HG03025 (cell line): ENCODE data around the gene CAMKMT.
"Not testable (repeated sequence)": the region's sequence is repeated elsewhere in the genome, so short reads cannot be mapped to it uniquely, and the experiment has no call there.

ENCODE experiments used
- ATAC-seq: cut with Tn5 transposase; IDR thresholded peaks from one replicate; pipeline ENCODE4 v1.9.1; 2021; ENCODE audit warnings: mild to moderate bottlenecking, moderate library complexity; ENCODE audit not compliant: unreplicated experiment, low FRiP score

CAMKMT gene

DNA sequence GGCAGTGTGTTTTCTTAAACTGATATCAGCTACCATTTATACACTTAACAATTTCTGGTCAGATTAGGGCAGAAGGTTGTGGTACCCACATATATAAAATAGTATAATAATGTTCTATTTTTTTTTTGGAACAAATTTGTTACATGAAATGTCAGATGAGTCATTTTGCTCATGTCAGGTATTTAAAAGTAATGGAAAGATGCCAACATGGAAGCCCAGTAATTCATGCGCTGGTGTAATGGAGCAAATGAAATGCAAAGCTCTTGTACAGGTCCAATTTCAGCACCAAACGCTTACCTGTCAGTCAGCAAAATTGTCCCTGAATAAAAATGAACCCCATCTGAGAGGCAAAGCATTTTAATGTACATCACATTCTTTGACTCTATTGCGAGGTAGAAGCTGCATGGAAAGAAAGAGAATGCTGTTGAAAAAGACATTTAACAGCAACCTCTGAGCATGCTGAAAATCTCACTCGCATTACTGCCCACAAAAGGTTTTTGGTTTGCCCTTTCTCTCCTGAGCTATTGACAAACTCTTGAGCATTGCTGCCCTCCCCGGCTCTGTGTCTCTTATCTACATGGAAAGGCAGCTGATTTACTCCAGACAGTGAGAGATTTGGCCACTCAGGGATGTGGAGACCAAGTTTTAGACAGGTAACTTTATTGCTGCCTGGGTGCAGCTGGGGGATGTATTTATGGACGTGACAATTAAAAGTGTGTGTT is 217.5 kb downstream of the CAMKMT start:
- no peak for ATAC-seq

DNA sequence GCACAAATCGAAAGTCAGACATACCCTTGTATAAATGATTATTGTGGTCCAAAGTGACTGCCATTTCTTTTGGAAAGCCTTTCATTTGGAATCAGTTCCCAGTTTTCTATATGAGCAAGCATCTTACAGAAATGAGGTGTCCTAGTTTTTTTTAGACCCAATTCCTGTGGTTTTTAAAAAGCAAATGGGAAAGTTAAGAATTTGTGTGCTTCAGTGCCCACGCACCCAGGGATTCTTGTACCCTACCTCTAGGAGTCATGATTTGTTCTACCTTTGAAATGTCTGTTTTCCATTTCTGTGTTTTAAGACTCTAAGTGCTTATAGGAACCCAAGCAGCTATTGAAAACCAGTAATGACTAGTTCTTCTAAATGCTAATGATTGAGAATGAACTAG is 218.1 kb downstream of the CAMKMT start:
- ATAC-seq: no peak

DNA sequence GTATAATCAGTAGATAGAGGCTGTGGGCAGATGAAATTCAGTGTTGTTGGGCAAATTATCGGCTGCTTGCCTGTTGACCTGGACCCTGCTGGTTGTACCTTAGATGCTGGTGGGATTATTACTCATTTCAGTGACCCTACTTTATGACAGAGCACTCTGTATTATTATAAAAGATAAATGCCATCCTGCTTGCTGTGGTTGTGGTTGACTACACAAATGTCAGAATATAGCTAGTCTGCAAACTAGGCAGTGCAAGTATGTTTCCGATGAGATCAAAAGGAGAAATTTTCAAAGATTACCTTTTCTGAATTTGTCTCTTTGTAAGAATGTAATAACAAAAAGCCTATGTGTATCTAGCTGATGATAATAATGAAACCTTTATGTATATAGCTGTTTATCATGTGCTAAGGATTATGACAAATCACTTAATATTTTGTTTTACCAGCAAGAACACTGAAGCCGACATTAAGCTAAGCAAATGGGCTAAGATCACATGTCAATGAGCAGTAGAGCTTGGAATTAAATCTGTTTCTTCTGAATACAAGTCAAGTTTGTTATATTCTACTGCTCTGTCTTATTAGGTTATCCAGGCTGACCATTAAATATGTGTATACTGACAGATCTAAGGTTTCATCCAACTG is 219.2 kb downstream of the CAMKMT start:
- no peak for ATAC-seq

DNA sequence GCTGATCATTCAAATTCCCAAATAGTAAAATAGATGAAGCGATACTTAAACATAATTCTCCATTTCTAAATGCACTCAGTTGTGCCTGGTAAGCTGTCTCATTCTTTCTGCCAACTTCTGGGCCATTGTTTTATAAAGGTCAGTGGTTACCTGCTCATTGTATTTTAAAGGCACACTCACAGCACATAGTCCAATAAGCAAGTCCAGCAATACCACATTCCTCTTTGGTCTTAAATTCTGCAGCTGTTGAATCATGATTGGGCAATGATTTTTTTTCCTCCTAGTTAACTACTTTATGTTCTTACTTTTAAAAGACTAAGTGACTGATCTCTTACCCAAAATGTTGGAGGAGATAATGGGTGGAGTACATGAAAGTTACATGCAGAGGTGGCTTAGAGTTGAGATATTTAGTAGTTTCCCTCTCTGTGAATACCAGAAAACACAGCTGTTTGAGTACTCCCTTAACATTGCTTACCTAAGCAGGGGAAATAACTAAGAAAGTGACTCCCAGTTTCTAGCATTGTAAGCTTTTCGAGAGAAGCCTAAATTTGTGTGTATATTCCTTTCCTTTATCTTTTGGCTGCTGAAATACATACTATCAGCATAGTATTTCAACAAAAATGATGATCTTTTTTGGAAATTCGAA is 220.7 kb downstream of the CAMKMT start:
- no peak for ATAC-seq

DNA sequence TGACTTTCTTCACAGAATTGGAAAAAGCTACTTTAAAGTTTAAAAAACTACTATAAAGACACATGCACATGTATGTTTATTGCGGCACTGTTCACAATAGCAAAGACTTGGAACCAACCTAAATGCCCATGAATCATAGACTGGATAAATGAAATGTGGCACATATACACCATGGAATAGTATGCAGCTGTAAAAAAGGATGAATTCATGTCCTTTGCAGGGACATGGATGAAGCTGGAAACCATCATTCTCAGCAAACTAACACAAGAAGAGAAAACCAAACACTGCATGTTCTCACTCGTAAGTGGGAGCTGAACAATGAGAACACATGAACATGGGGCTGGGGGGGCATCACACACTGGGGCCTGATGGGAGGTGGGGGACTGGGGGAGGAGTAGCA is 233.9 kb downstream of the CAMKMT start:
- ATAC-seq: not testable (repeated sequence)

DNA sequence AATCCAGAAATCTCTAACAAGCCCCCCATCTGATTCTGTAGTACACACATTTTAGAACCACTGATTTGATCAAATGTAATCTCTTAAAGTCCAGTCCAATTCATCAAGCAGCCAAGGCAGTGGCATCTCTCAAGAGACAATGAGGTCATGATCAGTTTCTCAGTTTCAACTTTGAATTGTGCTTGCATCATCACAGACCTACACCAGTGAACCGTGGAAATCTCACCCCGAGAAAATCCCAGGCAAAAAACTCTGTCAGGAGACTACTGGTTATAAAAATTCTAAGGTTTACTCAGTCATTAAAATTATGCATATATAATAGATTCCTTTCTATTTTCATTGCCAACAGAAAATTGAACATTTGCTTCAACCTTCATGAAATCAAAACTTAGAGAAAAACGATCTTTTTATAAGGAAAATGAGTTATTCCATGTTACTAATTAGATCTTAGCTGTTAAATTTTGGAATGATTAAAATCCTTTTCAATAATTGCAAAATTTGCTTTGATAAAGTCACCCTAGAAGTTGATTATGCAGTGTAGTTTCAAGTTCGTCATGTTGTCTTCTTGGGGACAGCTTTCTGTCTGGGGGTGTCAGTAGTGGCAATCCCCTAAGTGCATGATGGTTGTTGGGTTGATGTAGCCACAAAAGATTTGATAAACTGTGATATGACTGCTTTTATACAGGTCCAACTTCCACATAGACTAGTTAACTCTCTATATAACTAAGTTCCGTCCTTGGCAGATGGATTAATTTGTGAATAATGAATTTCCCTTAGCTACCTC is 235.0 kb downstream of the CAMKMT start:
- ATAC-seq: no peak

DNA sequence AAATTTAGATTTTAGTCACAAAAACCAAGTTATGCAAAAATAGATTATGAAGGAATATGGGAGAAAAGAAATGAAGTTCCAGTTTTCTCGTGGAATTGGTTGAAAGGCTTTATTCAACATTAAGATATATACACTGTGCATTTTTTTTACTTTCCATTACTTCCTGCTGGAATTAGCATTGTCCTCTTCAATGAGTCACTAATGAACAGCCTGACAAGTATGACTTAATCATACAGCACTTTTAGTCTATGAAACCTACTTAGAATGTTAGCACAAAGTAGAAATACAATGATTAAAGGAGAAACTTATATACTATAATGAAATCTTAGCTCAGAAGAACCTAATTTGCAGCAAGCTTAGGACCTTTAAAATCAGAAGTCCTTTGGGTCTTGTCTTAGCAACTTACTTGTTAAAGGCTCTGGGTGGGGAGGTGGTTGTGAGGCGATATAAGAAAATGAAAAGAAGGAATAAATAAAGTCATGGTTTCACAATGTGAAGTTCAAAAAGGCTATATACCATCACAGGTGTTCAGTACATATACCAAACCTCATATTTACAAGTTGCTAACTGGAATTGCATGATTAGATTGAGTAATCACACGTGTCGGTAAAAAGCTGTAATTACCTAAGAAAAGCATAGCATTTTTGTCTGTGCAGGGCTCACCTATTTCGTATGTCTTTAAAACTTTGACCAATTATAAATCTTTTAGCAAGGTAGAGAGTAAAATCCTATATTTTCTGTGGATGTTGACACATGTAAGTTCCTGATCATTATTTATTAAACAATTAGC is 236.8 kb downstream of the CAMKMT start:
- ATAC-seq: no peak

DNA sequence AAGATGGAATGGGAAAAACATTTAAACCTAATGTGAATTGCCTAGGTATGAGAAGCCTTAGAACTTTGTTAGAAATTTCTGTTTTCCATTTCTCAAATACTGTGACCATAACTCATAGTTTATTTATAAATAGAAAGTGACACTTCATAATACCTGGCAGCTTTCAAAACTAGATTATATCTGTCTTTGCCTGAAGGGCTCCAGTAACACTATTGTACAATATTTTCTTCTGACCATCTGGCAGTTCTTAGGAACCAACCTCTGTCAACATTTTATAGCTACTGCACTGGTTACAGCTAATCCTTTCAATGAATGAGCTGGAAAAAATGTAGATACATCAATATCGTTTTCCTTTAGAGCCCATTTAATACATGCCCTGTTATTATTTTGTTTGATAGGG is 237.4 kb downstream of the CAMKMT start:
- no peak for ATAC-seq

DNA sequence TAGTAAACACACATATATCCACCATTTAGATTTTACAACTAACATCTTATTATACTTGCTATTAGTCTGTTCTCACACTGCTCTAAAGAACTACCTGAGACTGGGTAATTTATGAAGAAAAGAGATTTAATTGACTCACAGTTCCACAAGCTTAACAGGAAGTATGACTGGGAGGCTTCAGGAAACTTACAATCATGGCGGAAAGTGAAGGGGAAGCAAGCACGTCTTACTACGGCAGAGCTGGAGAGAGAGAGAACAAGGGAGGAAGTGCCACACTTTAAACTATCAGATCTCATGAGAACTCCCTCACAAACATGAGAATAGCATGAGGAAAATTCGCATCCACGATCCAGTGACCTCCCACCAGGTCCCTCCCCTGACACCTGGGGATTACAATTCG is 240.7 kb downstream of the CAMKMT start:
- ATAC-seq: no peak

DNA sequence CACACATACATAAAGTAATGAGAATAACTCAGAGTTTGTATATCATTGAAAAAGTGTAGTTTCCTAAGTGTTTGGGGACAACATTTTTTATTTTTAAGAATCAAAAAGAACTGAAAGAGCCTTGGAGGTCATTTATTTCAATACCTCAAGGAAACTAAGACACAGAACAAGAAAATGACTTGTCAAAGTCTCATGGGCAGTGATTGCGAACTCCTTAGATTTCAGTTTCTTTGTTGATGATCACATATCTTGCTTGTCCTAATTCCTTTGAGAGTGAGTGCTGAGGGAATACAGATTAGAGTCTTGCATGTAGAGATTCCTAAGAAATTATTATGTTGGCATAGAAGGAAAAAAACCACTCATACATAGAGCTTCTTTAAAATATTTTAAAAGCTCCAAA is 243.8 kb downstream of the CAMKMT start:
- ATAC-seq: no peak

DNA sequence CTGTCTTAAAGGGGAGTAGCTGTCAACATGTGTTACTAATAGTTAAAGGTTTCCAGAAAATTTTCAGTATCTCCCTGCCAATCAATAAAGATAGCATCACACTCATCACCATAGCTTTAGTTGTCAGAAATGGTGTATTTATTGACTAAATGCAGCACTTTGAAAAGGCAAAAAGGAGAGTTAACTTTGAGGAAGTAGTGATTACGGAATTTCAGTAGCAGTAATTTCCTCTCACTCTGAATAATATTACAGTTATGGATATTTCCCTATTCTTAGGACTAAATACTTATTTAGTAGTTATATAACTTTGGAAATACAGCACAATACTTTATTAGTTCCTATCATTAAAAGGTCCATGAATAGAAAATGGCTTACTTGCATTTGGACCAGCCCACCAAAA is 250.5 kb downstream of the CAMKMT start:
- ATAC-seq: no peak

DNA sequence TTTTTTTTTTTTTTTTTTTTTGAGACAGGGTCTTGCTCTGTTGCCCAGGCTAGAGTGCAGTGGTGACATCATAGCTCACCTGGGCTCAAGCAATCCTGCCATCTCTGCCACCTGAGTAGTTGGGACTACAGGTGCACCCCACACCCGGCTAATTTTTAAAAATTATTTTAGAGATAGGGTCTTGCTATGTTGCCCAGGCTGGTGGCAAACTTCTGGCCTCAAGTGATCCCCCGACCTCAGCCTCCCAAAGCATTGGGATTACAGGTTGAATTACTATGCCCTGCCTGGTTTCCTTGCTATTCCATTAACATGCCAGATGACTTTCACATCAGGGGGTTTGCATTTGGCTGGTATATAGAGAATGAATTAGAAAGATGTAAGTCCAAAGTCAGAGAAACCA is 253.2 kb downstream of the CAMKMT start:
- ATAC-seq: no peak

DNA sequence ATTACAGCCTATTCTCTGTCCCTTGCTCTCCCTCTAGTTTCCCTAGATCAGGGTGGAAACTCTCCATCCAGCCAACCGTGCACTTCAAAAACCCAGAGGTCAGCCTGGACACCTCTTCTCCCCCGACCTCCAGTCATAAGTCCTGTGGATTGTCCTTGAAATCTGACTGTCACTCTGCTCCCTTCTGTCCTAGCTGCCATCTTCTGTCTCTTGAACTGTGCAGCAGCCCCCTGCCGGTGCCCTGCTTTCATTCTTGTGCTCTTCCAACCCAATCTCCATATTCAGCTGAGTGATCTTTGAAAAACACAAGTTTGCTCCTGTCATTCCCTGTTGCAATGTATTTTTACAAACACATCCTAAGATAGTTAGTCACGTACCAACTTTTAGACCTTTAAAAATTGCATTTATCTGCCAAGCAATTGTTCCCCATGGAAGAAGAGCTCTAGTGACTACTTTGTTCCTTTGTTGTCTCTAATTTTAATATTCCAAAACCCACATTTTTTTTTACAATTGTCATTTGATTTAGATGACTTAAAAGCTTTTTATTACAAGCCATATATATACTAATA is 254.3 kb downstream of the CAMKMT start:
- no peak for ATAC-seq

DNA sequence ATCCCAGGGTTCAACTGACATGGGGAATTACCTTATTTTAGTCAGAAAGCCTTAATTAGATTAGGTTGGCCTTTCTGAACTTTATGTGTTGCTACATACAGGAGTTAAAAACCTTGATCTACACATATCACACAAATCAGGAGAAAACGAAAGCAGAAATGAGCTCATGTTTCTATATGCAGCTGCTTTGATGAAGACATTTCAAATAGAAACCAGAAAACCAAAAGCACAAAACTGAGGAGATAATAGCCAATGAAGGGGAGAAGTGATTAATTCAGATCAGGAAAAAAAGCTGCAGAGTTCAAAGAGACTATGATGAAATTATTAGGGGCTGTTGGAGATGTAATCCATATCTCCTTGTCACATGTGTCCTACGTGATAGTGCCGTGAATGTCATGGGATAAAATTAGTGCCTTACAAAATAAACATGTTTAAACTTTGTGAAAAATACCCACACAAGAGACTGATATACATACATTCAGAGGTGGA is 255.0 kb downstream of the CAMKMT start:
- no peak for ATAC-seq

DNA sequence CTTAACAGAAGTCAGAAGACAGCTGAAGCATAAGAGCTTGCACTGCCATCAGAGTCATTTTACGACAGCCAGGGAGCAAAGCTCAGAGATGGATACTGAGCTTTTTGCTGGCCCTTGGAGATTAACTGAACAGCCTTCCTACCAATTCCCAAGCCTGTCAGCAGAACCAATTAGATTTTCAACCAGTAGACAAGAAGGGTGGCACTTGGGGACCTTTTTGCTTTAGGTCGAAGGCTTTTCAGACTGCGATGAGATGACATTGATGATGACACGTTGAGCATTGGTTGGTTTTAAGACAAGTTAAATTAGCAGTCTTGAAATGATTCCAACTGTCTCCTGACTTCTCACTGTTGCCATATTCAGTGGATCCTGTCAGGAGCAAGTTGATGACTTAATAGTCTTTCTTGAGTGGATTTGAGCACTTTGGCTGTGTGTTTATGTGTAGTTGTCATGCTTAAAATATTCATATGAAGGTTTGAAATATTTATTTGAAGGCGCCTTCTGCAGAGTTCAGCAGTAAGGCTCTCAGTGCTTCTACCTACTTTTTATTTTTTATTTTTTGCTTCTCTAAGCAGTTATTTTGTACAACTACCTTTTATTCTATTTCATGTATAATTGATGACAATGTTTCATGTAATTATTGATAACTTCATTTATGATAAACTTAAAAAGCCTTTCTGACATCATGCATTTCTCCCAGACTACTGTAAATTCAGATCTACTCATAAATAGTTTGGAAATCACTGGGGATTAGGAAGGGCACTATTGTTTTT is 256.7 kb downstream of the CAMKMT start:
- ATAC-seq: no peak

DNA sequence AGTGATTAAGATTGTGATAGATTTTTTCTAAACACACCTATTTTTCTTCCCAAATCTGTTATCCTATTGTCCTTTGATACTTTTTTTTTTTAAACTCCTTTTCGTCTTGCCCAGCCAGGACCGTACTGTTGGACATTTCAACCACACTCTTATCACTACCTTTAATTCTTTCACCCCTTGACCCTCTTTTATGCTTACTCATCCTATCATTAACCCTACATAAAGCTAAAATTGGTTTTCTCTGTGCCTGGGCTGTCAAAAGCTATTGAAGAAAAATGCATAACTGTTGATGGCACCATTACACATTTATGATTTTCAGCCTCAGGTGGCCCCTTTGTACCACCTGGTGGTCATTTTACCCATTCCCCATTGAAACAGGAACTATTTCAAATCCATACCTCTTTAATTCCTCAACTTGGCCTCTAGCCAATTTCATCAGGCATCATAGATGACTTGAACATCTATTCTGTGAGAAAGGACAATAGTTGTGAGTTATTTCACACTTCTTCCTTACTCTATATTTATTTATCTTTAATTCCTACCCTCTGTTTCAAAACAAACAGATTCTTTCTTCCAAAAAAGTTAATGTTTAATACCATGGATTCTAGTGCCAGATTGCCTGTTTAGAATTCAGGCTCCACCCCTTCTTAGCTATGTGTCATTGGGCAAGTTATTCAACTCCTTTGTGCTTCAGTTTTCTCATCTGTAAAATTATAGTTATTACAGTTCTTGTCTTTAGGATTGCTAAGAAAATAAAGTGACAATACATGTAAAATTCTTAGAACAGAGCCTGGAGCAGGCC is 258.6 kb downstream of the CAMKMT start:
- no peak for ATAC-seq

DNA sequence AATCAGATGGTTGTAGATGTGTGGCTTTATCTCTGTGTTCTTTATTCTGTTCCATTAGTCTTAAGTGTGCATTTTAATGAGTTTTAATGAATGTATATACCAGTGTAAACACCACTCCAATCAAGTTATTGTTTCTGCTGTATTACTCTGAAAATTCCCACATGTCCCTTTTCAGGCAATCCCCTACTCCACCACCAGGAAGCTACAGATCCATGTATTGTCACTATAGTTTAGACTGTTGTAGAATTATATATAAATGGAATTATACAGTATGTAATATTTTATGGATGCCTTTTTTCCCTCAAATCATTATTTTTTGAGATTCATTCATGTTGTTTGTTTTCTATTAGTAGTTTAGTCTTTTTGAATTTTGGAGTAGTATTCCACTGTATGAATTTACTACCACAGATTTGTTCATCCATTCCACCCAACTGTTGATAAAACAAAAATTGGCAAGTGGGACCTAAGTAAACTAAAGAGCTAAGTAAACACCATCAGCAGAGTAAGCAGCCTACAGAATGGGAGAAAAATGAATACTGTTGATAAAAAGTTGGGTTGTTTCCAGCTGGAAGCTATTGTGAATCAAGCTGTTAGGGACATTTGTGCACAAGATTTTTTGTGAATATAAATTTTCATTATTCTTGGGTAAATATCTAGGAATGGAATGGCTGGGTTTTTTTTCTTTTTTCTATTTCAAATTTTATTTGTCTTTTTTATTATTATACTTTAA is 262.0 kb downstream of the CAMKMT start:
- no peak for ATAC-seq

DNA sequence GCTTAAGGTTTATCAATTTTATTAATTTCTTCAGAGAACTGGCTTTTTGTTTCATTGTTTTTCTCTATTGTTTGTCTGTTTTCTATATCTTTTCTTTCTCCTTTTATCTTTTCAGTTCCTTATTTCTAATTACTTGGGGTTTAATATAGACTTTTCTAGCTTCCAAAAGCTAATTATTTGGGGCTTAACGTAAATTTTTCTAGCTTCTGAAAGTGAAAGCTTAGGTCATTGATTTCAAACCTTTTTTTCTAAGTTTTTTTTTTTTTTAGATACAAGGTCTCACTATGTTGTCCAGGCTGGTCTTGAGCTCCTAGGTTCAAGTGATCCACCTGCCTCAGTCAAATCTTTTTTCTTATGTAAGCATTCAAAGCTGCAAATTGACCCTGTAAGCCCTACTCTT is 266.6 kb downstream of the CAMKMT start:
- ATAC-seq: no peak
